Bronchial epithelial cell (primary cell): Measurements from ENCODE around the gene ZFTA. TPM values are rescaled to one million over a fixed set of nuclear protein-coding genes. Genes with fewer than 3 reads are reported as not detected.

Experiments used
- DNase-seq: peaks from one replicate; pipeline ENCODE4 v3.0.0-alpha.2; 2010; ENCODE audit warnings: low read depth
- FAIRE-seq: peaks from 2 replicates; lab custom pipeline; 2011; peaks lifted over from hg19 to GRCh38; lab: Jason Lieb, UNC
- H3K27me3 ChIP-seq: 2 replicates; pipeline ENCODE4 v1.5.1; 2011; ENCODE audit warnings: low read length; ENCODE audit not compliant: control insufficient read depth, insufficient read depth
- H3K36me3 ChIP-seq: 2 replicates; pipeline ENCODE4 v1.5.1; 2011; ENCODE audit warnings: low read length; ENCODE audit not compliant: control insufficient read depth, insufficient read depth
- H3K4me3 ChIP-seq: 2 replicates; pipeline ENCODE4 v1.5.1; 2011; ENCODE audit warnings: mild to moderate bottlenecking, low read depth, low read length, control low read depth
- CTCF ChIP-seq: IDR thresholded peaks from 2 replicates; pipeline ENCODE4 v1.5.1; 2011; ENCODE audit warnings: mild to moderate bottlenecking, moderate library complexity, low read length, control low read depth, inconsistent platforms; ENCODE audit not compliant: insufficient read depth, severe bottlenecking
- total RNA-seq: library from RNA; depleted of rRNA; stranded (reverse); fragments of >200 nt; gene quantifications from 2 replicates; pipeline ENCODE4 v1.2.1, GENCODE V29; 2014

ZFTA gene
- total RNA-seq, 1 donor from 2014 or later, result 2.9 TPM

- no peaks in the 10 kb centered on the region for H3K27me3 ChIP-seq
- TF ChIP-seq CTCF, result no peak
- DNase-seq, result no peak
- no peak overlapping the region for H3K4me3 ChIP-seq
- FAIRE-seq, result no peak
- H3K36me3 ChIP-seq, result peaks cover 1% of the 10 kb centered on the region
Measured at GRCh38 chr11:63761931-63762653, 6.5 kb downstream of the ZFTA start.

GRCh38 chr11:63761188-63761587 lies 7.4 kb downstream of the ZFTA start:
- H3K27me3 ChIP-seq, result no peaks in the 10 kb centered on the region
- TF ChIP-seq CTCF, result no peak
- H3K36me3 ChIP-seq, result peaks cover 1% of the 10 kb centered on the region
- no peak overlapping the region for H3K4me3 ChIP-seq
- FAIRE-seq (no peak), DNase-seq (no peak)

GRCh38 chr11:63760487-63761079 lies 8.0 kb downstream of the ZFTA start:
- peaks cover 1% of the 10 kb centered on the region for H3K36me3 ChIP-seq
- no peak for TF ChIP-seq CTCF
- no peak for DNase-seq
- no peaks in the 10 kb centered on the region for H3K27me3 ChIP-seq
- H3K4me3 ChIP-seq, result no peak overlapping the region
- FAIRE-seq, result no peak

GRCh38 chr11:63756919-63757761 lies 11.4 kb downstream of the ZFTA start:
- DNase-seq, result no peak
- peaks cover 1% of the 10 kb centered on the region for H3K36me3 ChIP-seq
- no peak overlapping the region for H3K4me3 ChIP-seq
- FAIRE-seq, result no peak
- no peaks in the 10 kb centered on the region for H3K27me3 ChIP-seq
- TF ChIP-seq CTCF, result no peak

- no peaks in the 10 kb centered on the region for H3K27me3 ChIP-seq
- FAIRE-seq (no peak), DNase-seq (no peak)
- H3K36me3 ChIP-seq, result peaks cover 6% of the 10 kb centered on the region
- no peak for TF ChIP-seq CTCF
- H3K4me3 ChIP-seq, result no peak overlapping the region
Measured at GRCh38 chr11:63749624-63750023, 19.0 kb downstream of the ZFTA start.
